ACC112 (cell line): Measurements from ENCODE around the gene SLC5A10.

ENCODE experiments used
- H2AFZ ChIP-seq: fragments of 200-600 bp; sonication (generic); one replicate; pipeline ENCODE4 v1.6.0; 2017; ENCODE audit warnings: antibody characterized with exemption, low read length; ENCODE audit not compliant: unreplicated experiment
- H3K27ac ChIP-seq: fragments of 200-600 bp; sonication (generic); 2 replicates; pipeline ENCODE4 v1.5.1; 2014; ENCODE audit warnings: low read depth, mild to moderate bottlenecking, antibody characterized with exemption, low read length, moderate library complexity
- H3K27me3 ChIP-seq: fragments of 200-600 bp; sonication (generic); 2 replicates; pipeline ENCODE4 v1.6.1; 2014; ENCODE audit warnings: mild to moderate bottlenecking, antibody characterized with exemption, low read length, moderate library complexity, mixed read lengths; ENCODE audit not compliant: insufficient read depth
- H3K36me3 ChIP-seq: fragments of 200-600 bp; sonication (generic); 2 replicates; pipeline ENCODE4 v1.6.1; 2016; ENCODE audit warnings: mild to moderate bottlenecking, antibody characterized with exemption, low read length, moderate library complexity, mixed read lengths; ENCODE audit not compliant: insufficient read depth
- H3K4me1 ChIP-seq: fragments of 200-600 bp; sonication (generic); one replicate; pipeline ENCODE4 v1.6.1; 2016; ENCODE audit warnings: low read length, mixed read lengths; ENCODE audit not compliant: insufficient read depth, unreplicated experiment, control insufficient read depth
- H3K4me3 ChIP-seq: fragments of 200-600 bp; sonication (generic); 2 replicates; pipeline ENCODE4 v1.5.1; 2014; ENCODE audit warnings: mild to moderate bottlenecking, low read depth, low read length
- H3K79me2 ChIP-seq: fragments of 200-600 bp; sonication (generic); one replicate; pipeline ENCODE4 v1.6.0; 2016; ENCODE audit warnings: low read length; ENCODE audit not compliant: control insufficient read depth, unreplicated experiment, insufficient read depth

SLC5A10 gene

DNA sequence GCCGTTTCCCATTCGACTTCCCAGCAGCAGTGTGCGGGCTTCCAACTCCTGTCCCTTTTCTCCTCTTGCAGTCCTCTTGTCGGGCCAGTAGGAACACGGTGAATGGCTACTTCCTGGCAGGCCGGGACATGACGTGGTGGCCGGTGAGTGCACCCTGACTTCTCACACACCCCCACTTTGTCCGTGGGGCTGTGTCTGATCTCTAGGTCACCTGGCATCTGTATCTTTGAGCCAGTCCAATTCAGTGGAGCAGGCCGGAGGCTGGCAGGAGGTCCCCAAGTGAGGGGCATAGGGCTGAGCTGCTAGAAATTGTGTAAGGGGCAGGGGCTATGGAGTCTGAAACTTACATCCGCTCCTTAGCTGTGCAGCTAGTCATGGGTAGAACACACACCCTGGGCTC, 6.6 kb downstream of the SLC5A10 start:
- Histone ChIP-seq H3K36me3 (no peaks in the 10 kb centered on the region), H2AFZ (no peak overlapping the region)

GRCh38 chr17:18959071-18959844, 7.3 kb downstream of the SLC5A10 start:
- Histone ChIP-seq H3K27me3 (no peaks in the 10 kb centered on the region), H3K36me3 (no peaks in the 10 kb centered on the region), H3K27ac (no peak overlapping the region), H3K4me1 (peaks cover 15% of the 10 kb centered on the region), H3K79me2 (no peaks in the 10 kb centered on the region), H2AFZ (no peak overlapping the region), H3K4me3 (no peak overlapping the region)

More for the DNA sequence above, 6.6 kb downstream of the SLC5A10 start:
- H3K27ac ChIP-seq, result no peak overlapping the region
- H3K27me3 ChIP-seq, result no peaks in the 10 kb centered on the region
- no peak overlapping the region for H3K4me3 ChIP-seq
- H3K4me1 ChIP-seq, result peaks cover 15% of the 10 kb centered on the region
- no peaks in the 10 kb centered on the region for H3K79me2 ChIP-seq

GRCh38 chr17:18959845-18960240, 7.9 kb downstream of the SLC5A10 start:
- Histone ChIP-seq H3K4me3 (no peak overlapping the region), H3K79me2 (no peaks in the 10 kb centered on the region), H3K27ac (no peak overlapping the region), H3K36me3 (no peaks in the 10 kb centered on the region), H3K4me1 (peaks cover 15% of the 10 kb centered on the region), H2AFZ (no peak overlapping the region), H3K27me3 (no peaks in the 10 kb centered on the region)

GRCh38 chr17:18960241-18960665, 8.3 kb downstream of the SLC5A10 start:
- H3K36me3 ChIP-seq, result no peaks in the 10 kb centered on the region
- no peaks in the 10 kb centered on the region for H3K27me3 ChIP-seq
- no peak overlapping the region for H3K4me3 ChIP-seq
- peaks cover 15% of the 10 kb centered on the region for H3K4me1 ChIP-seq
- no peaks in the 10 kb centered on the region for H3K79me2 ChIP-seq
- H2AFZ ChIP-seq, result no peak overlapping the region
- H3K27ac ChIP-seq, result no peak overlapping the region

DNA sequence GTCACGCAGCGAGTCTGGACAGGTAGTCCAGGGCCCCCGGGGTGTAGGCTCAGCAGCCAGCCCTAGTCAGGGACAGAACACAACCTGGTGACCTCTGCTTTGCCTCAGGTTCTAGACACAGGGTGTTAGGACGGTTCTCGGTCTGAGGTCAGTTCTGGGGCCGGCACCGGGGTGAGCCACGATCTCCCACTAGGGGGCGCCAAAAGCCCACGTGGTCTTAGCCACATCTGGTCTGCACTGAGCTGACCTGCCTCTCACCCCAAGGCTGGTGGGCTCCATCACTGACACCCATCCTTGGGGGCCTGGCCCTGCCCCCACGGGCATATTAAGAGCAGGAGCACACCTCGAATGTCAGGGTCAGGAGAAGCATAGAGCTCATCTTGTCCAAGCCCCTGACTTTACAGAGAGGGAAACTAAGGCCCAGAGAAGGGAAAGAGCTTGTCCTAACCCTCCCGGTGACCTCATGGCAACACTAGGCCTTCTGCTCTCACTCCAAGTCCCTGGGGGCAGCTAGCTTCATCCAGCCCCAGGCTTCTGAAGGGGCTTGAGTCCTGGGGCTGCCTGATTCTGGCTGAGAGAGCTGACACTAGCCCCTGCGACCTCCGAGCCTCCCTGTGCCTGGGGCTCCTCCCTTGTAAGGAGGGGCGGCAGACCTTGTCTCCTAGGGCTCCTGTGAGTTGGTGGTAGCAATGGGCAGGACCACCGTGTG, 9.0 kb downstream of the SLC5A10 start:
- no peaks in the 10 kb centered on the region for H3K79me2 ChIP-seq
- no peak overlapping the region for H3K4me3 ChIP-seq
- no peak overlapping the region for H2AFZ ChIP-seq
- no peaks in the 10 kb centered on the region for H3K36me3 ChIP-seq
- H3K4me1 ChIP-seq, result peaks cover 15% of the 10 kb centered on the region
- H3K27ac ChIP-seq, result peak overlapping the region; percentile 9; the same call in 1 of the 2 replicates
- no peaks in the 10 kb centered on the region for H3K27me3 ChIP-seq

- Histone ChIP-seq H3K27me3 (no peaks in the 10 kb centered on the region), H3K4me3 (no peak overlapping the region), H3K79me2 (no peaks in the 10 kb centered on the region), H3K36me3 (no peaks in the 10 kb centered on the region), H2AFZ (no peak overlapping the region), H3K27ac (peak overlapping the region; percentile 68; the same call in 1 of the 2 replicates), H3K4me1 (peaks cover 15% of the 10 kb centered on the region)
These were observed 9.9 kb downstream of the SLC5A10 start for GRCh38 chr17:18961634-18962493.

DNA sequence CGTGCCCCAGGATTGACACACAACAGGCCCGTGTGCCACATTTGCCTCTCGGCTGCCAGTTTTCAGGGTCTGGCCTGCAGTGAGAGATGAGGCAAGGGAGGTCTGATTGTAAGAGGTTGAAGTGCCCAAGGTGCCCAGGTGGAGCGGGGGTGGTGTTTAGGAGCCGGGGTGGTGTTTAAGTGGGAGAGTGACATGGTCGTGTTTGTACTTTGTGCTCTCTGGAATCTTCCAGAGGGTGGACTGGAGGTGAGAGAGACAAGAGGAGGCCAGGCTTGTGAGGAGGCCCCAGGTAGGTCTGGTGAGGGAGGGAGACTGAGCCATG, 10.5 kb downstream of the SLC5A10 start:
- Histone ChIP-seq H3K36me3 (no peaks in the 10 kb centered on the region), H3K79me2 (no peaks in the 10 kb centered on the region), H3K4me1 (peaks cover 18% of the 10 kb centered on the region), H3K27me3 (no peaks in the 10 kb centered on the region), H2AFZ (no peak overlapping the region), H3K4me3 (no peak overlapping the region), H3K27ac (peak overlapping the region; percentile 68; the same call in 1 of the 2 replicates)

GRCh38 chr17:18963126-18964017, 11.4 kb downstream of the SLC5A10 start:
- Histone ChIP-seq H2AFZ (no peak overlapping the region), H3K36me3 (no peaks in the 10 kb centered on the region), H3K27ac (0 out of 2 replicates have a peak overlapping the region, but pooled peaks have one; percentile 68), H3K79me2 (no peaks in the 10 kb centered on the region), H3K27me3 (no peaks in the 10 kb centered on the region), H3K4me1 (peaks cover 26% of the 10 kb centered on the region), H3K4me3 (no peak overlapping the region)

DNA sequence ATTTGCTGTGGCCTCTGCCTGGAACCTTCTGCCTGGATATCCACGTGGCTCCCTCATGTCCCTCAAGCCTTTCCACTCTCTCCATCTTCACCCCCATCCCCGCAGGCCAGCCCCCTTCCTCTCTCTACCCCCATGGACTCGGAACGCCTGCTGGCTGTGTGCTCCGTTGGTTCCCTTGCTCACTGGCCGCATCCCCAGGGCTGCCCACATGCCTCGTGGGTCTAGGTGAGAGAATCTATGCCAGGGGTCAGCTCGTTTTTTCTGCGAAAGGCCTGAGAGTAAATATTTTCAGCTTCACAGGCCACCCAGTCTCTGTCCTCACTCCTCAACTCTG, 12.0 kb downstream of the SLC5A10 start:
- peaks cover 26% of the 10 kb centered on the region for H3K4me1 ChIP-seq

DNA sequence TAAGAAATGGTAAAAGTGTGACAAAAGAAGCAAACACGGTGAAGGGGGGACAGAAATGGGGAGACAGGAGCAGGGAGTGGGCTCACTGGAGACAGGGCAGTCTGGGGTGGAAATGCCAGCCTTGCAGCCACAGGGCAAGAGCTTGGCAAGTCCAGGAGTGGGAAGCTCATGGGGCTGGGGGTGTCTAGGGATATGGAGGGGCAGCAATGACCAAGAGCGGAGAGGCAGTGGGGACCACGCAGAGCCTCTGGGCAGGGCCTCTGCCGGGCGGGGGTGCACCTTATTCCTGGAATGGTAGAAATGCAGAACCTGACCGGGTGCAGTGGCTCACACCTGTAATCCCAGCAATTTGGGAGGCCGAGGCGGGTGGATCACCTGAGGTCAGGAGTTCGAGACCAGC, 12.6 kb downstream of the SLC5A10 start:
- Histone ChIP-seq H3K79me2 (no peaks in the 10 kb centered on the region), H3K4me1 (peaks cover 31% of the 10 kb centered on the region), H2AFZ (no peak overlapping the region), H3K27me3 (no peaks in the 10 kb centered on the region), H3K36me3 (no peaks in the 10 kb centered on the region), H3K27ac (no peak overlapping the region), H3K4me3 (no peak overlapping the region)

More for the DNA sequence above, 12.0 kb downstream of the SLC5A10 start:
- no peak overlapping the region for H3K4me3 ChIP-seq
- no peaks in the 10 kb centered on the region for H3K27me3 ChIP-seq
- H3K79me2 ChIP-seq, result no peaks in the 10 kb centered on the region
- no peaks in the 10 kb centered on the region for H3K36me3 ChIP-seq
- no peak overlapping the region for H3K27ac ChIP-seq
- H2AFZ ChIP-seq, result no peak overlapping the region
